ENCODE results near the gene CRTC3.

DNA sequence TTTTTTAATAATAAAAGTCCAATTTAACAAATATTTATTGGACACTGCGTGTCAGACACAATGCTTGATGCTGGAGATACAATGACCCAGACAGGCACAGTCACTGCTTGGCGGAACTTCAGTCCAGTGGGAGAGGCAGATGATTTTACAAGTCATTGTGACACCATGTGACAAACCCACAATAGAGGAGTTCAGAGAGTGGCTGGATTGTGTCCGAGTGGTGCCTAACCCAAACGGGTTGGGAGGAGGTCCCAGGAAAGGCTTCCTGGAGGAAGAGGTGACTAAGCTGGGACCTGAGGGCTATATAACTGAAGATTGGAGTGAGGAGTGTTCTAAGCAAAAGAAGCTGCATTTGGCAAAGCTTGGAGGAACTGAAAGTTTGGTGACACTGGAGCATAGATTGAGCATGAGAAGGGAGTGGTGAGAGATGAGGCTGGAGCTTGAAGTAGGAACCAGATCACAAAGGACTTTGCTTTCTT lies 41.4 kb downstream of the CRTC3 start:
- TF ChIP-seq, protein P1, sequence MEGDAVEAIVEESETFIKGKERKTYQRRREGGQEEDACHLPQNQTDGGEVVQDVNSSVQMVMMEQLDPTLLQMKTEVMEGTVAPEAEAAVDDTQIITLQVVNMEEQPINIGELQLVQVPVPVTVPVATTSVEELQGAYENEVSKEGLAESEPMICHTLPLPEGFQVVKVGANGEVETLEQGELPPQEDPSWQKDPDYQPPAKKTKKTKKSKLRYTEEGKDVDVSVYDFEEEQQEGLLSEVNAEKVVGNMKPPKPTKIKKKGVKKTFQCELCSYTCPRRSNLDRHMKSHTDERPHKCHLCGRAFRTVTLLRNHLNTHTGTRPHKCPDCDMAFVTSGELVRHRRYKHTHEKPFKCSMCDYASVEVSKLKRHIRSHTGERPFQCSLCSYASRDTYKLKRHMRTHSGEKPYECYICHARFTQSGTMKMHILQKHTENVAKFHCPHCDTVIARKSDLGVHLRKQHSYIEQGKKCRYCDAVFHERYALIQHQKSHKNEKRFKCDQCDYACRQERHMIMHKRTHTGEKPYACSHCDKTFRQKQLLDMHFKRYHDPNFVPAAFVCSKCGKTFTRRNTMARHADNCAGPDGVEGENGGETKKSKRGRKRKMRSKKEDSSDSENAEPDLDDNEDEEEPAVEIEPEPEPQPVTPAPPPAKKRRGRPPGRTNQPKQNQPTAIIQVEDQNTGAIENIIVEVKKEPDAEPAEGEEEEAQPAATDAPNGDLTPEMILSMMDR (IDR thresholded peaks at IDR 0.05; ENCODE audit: low read depth, low read length, missing input control) = no peak
- TF ChIP-seq YY1 (IDR thresholded peaks at IDR 0.05) (no peak), MAX (IDR thresholded peaks at IDR 0.05) (no peak), RAD21 (IDR thresholded peaks at IDR 0.05) (no peak), TAF1 (conservative IDR thresholded peaks at IDR 0.05) (no peak), HNF4A (conservative IDR thresholded peaks at IDR 0.05) (no peak), EGR1 (IDR thresholded peaks at IDR 0.05; ENCODE audit: low read depth in 2 of 2) (no peak), RXRA (IDR thresholded peaks at IDR 0.05) (no peak), GABPA (IDR thresholded peaks at IDR 0.05 in 1 of 2, conservative IDR thresholded peaks at IDR 0.05 in 1 of 2) (no peak), JUND (IDR thresholded peaks at IDR 0.05) (no peak), ZBTB33 (IDR thresholded peaks at IDR 0.05) (no peak)
- TF ChIP-seq, protein P2, sequence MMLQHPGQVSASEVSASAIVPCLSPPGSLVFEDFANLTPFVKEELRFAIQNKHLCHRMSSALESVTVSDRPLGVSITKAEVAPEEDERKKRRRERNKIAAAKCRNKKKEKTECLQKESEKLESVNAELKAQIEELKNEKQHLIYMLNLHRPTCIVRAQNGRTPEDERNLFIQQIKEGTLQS (IDR thresholded peaks at IDR 0.05) = no peak
- TF ChIP-seq, protein P3, sequence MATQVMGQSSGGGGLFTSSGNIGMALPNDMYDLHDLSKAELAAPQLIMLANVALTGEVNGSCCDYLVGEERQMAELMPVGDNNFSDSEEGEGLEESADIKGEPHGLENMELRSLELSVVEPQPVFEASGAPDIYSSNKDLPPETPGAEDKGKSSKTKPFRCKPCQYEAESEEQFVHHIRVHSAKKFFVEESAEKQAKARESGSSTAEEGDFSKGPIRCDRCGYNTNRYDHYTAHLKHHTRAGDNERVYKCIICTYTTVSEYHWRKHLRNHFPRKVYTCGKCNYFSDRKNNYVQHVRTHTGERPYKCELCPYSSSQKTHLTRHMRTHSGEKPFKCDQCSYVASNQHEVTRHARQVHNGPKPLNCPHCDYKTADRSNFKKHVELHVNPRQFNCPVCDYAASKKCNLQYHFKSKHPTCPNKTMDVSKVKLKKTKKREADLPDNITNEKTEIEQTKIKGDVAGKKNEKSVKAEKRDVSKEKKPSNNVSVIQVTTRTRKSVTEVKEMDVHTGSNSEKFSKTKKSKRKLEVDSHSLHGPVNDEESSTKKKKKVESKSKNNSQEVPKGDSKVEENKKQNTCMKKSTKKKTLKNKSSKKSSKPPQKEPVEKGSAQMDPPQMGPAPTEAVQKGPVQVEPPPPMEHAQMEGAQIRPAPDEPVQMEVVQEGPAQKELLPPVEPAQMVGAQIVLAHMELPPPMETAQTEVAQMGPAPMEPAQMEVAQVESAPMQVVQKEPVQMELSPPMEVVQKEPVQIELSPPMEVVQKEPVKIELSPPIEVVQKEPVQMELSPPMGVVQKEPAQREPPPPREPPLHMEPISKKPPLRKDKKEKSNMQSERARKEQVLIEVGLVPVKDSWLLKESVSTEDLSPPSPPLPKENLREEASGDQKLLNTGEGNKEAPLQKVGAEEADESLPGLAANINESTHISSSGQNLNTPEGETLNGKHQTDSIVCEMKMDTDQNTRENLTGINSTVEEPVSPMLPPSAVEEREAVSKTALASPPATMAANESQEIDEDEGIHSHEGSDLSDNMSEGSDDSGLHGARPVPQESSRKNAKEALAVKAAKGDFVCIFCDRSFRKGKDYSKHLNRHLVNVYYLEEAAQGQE (IDR thresholded peaks at IDR 0.05) = no peak
